H1 (cell line): Measurements from ENCODE around the gene MTG1. TPM values are rescaled to one million over a fixed set of nuclear protein-coding genes. Genes with fewer than 3 reads are reported as not detected.

ENCODE experiments used
- CTCF ChIA-PET: fragments of 300-600 bp; sonication (Branson Sonifier 250); formaldehyde crosslinking; loops from one replicate; lab custom pipeline; 2021; ENCODE audit not compliant: partially characterized antibody; lab: Charles Lee
- POLR2A ChIA-PET: fragments of 300-600 bp; sonication (Branson Sonifier 250); formaldehyde crosslinking; loops from one replicate; lab custom pipeline; 2021; ENCODE audit warnings: inconsistent platforms; ENCODE audit not compliant: partially characterized antibody; lab: Charles Lee
- DNase-seq, 2 experiments: peaks; one replicate each; pipeline versions ENCODE4 v3.0.0 to v3.0.0-alpha.2; 2010 to 2022; ENCODE audit warnings: low spot score in 2 of 2, low read depth in 1 of 2, mixed read lengths in 1 of 2
- FAIRE-seq: peaks from 2 replicates; lab custom pipeline; 2011; peaks lifted over from hg19 to GRCh38; lab: Jason Lieb, UNC
- H2AFZ ChIP-seq: 2 replicates; pipeline ENCODE4 v1.8.1; 2012; ENCODE audit warnings: low read length, inconsistent platforms
- H2AK5ac ChIP-seq: 2 replicates; pipeline ENCODE4 v1.6.1; 2013; ENCODE audit warnings: low read depth, low read length
- H2BK120ac ChIP-seq: replicated peaks from 2 replicates; pipeline ENCODE3; 2013; ENCODE audit warnings: low read depth, low read length, inconsistent platforms
- H2BK12ac ChIP-seq: 2 replicates; pipeline ENCODE4 v1.6.1; 2013; ENCODE audit warnings: low read depth, low read length
- H2BK15ac ChIP-seq: 2 replicates; pipeline ENCODE4 v1.6.1; 2013; ENCODE audit warnings: low read length
- H2BK20ac ChIP-seq: 2 replicates; pipeline ENCODE4 v1.6.1; 2013; ENCODE audit warnings: low read length
- H2BK5ac ChIP-seq: 2 replicates; pipeline ENCODE4 v1.6.1; 2013; ENCODE audit warnings: low read depth, low read length
- H3K14ac ChIP-seq: 2 replicates; pipeline ENCODE4 v1.6.1; 2013; ENCODE audit warnings: inconsistent platforms; ENCODE audit not compliant: insufficient read length
- H3K18ac ChIP-seq: 2 replicates; pipeline ENCODE4 v1.6.1; 2013; ENCODE audit warnings: low read length; ENCODE audit errors: extremely low read depth
- H3K23ac ChIP-seq: 2 replicates; pipeline ENCODE4 v1.6.1; 2013; ENCODE audit warnings: inconsistent platforms; ENCODE audit not compliant: insufficient read length
- H3K23me2 ChIP-seq: 2 replicates; pipeline ENCODE4 v1.6.1; 2013; ENCODE audit warnings: low read depth, low read length
- H3K27ac ChIP-seq: 2 replicates; pipeline ENCODE4 v1.6.1; 2011; ENCODE audit warnings: low read depth, low read length, inconsistent platforms
- H3K27me3 ChIP-seq, 4 experiments: replicated peaks in 1 of 4; 1 replicate in 1 of 4; 2 replicates in 3 of 4; pipeline versions ENCODE4 v1.6.1 to v1.8.1; 2011 to 2013; ENCODE audit warnings: low read length in 3 of 4, mild to moderate bottlenecking in 3 of 4, inconsistent platforms in 2 of 4, mixed read lengths in 2 of 4, moderate library complexity in 1 of 4; ENCODE audit not compliant: control insufficient read depth in 3 of 4, insufficient read depth in 3 of 4; ENCODE audit errors: extremely low read depth in 1 of 4
- H3K36me3 ChIP-seq, 4 experiments: 2 replicates each; pipeline versions ENCODE4 v1.6.1 to v1.8.1; 2011 to 2013; ENCODE audit warnings: mild to moderate bottlenecking in 4 of 4, low read length in 3 of 4, moderate library complexity in 2 of 4, control low read depth in 1 of 4, inconsistent platforms in 1 of 4; ENCODE audit not compliant: insufficient read depth in 4 of 4, control insufficient read depth in 2 of 4
- H3K4ac ChIP-seq: replicated peaks from 2 replicates; pipeline ENCODE3; 2013; ENCODE audit warnings: low read length, low read depth, mixed read lengths, inconsistent platforms; ENCODE audit not compliant: insufficient read length
- H3K4me1 ChIP-seq, 4 experiments: replicated peaks in 1 of 4; 1 replicate in 1 of 4; 2 replicates in 3 of 4; pipeline versions ENCODE4 v1.6.1 to v1.8.1; 2011 to 2013; ENCODE audit warnings: low read length in 3 of 4, inconsistent platforms in 2 of 4, mixed read lengths in 1 of 4; ENCODE audit not compliant: insufficient read depth in 4 of 4, control insufficient read depth in 3 of 4
- H3K4me2 ChIP-seq, 2 experiments: 2 replicates each; pipeline versions ENCODE4 v1.6.1 to v1.8.1; 2011 to 2013; ENCODE audit warnings: low read depth in 2 of 2, low read length in 2 of 2, control low read depth in 1 of 2, inconsistent platforms in 1 of 2, mild to moderate bottlenecking in 1 of 2; ENCODE audit not compliant: insufficient read depth in 1 of 2
- H3K4me3 ChIP-seq, 4 experiments: fragments of 200-600, 300-600 bp in 1 of 4; sonication (generic), shearing (Covaris generic), sonication (Bioruptor Twin) in 1 of 4; 2 replicates each; pipeline versions ENCODE4 v1.5.1 to v1.8.1; 2011 to 2016; ENCODE audit warnings: low read length in 4 of 4, low read depth in 3 of 4, control low read depth in 2 of 4, inconsistent platforms in 2 of 4, mild to moderate bottlenecking in 2 of 4, mixed read lengths in 1 of 4, moderate library complexity in 1 of 4; ENCODE audit not compliant: insufficient read depth in 2 of 4; ENCODE audit errors: extremely low read depth in 1 of 4
- H3K56ac ChIP-seq: replicated peaks from 2 replicates; pipeline ENCODE3; 2013; ENCODE audit warnings: low read depth, mild to moderate bottlenecking, mixed read lengths, low read length, inconsistent platforms; ENCODE audit not compliant: insufficient read length
- H3K79me1 ChIP-seq: 2 replicates; pipeline ENCODE4 v1.6.1; 2013; ENCODE audit warnings: low read depth, low read length, control low read depth
- H3K79me2 ChIP-seq, 2 experiments: 2 replicates each; pipeline versions ENCODE4 v1.6.1 to v1.8.1; 2012 to 2013; ENCODE audit warnings: low read length in 2 of 2, mild to moderate bottlenecking in 2 of 2, inconsistent platforms in 1 of 2; ENCODE audit not compliant: insufficient read depth in 2 of 2, control insufficient read depth in 1 of 2
- H3K9ac ChIP-seq, 4 experiments: replicated peaks in 1 of 4; 1 replicate in 1 of 4; 2 replicates in 3 of 4; pipeline versions ENCODE4 v1.6.1 to v1.8.1; 2011 to 2013; ENCODE audit warnings: low read depth in 3 of 4, low read length in 3 of 4, control low read depth in 2 of 4, mild to moderate bottlenecking in 2 of 4, moderate library complexity in 2 of 4, inconsistent platforms in 1 of 4; ENCODE audit errors: extremely low read depth in 1 of 4
- H3K9me3 ChIP-seq, 2 experiments: 2 replicates each; pipeline versions ENCODE4 v1.6.1 to v1.8.1; 2012 to 2013; ENCODE audit warnings: mild to moderate bottlenecking in 2 of 2, moderate library complexity in 2 of 2, control low read depth in 1 of 2, inconsistent platforms in 1 of 2, low read depth in 1 of 2, low read length in 1 of 2, mixed read lengths in 1 of 2; ENCODE audit not compliant: insufficient read depth in 2 of 2
- H4K20me1 ChIP-seq, 2 experiments: replicated peaks in 1 of 2; 2 replicates each; pipeline versions ENCODE3 to v1.8.1; 2011 to 2013; ENCODE audit warnings: inconsistent platforms in 2 of 2, low read length in 2 of 2, mild to moderate bottlenecking in 1 of 2; ENCODE audit not compliant: insufficient read depth in 2 of 2, control insufficient read depth in 1 of 2
- H4K5ac ChIP-seq: 2 replicates; pipeline ENCODE4 v1.6.1; 2013; ENCODE audit warnings: low read length, low read depth, mixed read lengths, inconsistent platforms; ENCODE audit not compliant: insufficient read length
- H4K8ac ChIP-seq: 2 replicates; pipeline ENCODE4 v1.8.0; 2013; ENCODE audit warnings: mild to moderate bottlenecking, moderate library complexity, low read length, inconsistent platforms; ENCODE audit not compliant: insufficient read depth; ENCODE audit errors: extremely low read depth
- H4K91ac ChIP-seq: replicated peaks from 2 replicates; pipeline ENCODE3; 2013; ENCODE audit warnings: low read length, mixed read lengths, inconsistent platforms; ENCODE audit not compliant: insufficient read length
- E2F6 ChIP-seq: IDR thresholded peaks from 2 replicates; pipeline ENCODE4 v1.6.1; 2012; ENCODE audit warnings: inconsistent platforms
- NRF1 ChIP-seq: IDR thresholded peaks from 2 replicates; pipeline ENCODE4 v1.6.1; 2011; ENCODE audit warnings: mild to moderate bottlenecking, low read depth, low read length, improper control_type of control experiment
- POLR2A ChIP-seq, 2 experiments: IDR thresholded peaks; 1 replicate in 1 of 2; 2 replicates in 1 of 2; pipeline ENCODE4 v1.6.1; 2011; ENCODE audit warnings: low read depth in 2 of 2, low read length in 2 of 2, mild to moderate bottlenecking in 2 of 2; ENCODE audit errors: control extremely low read depth in 1 of 2
- RXRA ChIP-seq: IDR thresholded peaks from 2 replicates; pipeline ENCODE4 v1.6.1; 2011; ENCODE audit warnings: low read depth, mild to moderate bottlenecking, low read length, moderate library complexity; ENCODE audit not compliant: insufficient read depth
- TAF7 ChIP-seq: optimal IDR thresholded peaks from 2 replicates; pipeline ENCODE3; 2011; ENCODE audit warnings: low read depth, mild to moderate bottlenecking, inconsistent platforms, low read length, moderate library complexity, borderline replicate concordance
- WGBS, 2 experiments: shearing (Covaris generic) in 1 of 2; methylation state at CpG; one replicate each; pipeline versions ENCODE4 v1.1.6 to v1.1.7; 2013 to 2015; ENCODE audit warnings: low lambda C conversion rate in 2 of 2, mixed read lengths in 2 of 2, inconsistent platforms in 1 of 2, low coverage in 1 of 2, missing lambda C conversion rate in 1 of 2; ENCODE audit not compliant: insufficient replicate concordance in 2 of 2, insufficient coverage in 1 of 2, insufficient read length in 1 of 2; ENCODE audit errors: extremely low coverage in 1 of 2, missing lambda C conversion rate in 1 of 2; 5-methylcytosine and 5-hydroxymethylcytosine counted together
- polyA plus RNA-seq, 7 experiments: library from polyadenylated mRNA; depleted of rRNA in 3 of 7; stranded (reverse) in 5 of 7; unstranded in 2 of 7; fragments of >200 nt in 5 of 7; fragments of 200-250 nt in 2 of 7; gene quantifications; 1 replicate in 5 of 7; 2 replicates in 1 of 7; 4 replicates in 1 of 7; pipeline versions ENCODE4 v1.2.1 to v1.2.3, GENCODE V29; 2011 to 2013; ENCODE audit warnings: missing spikeins in 2 of 7, mixed read lengths in 2 of 7
- total RNA-seq: library from RNA; stranded (reverse); fragmentation: NEBNext Ultra II Directional; extraction: Animal tissue kit (Norgen Biotek cat#: 25700); gene quantifications from 2 replicates; pipeline ENCODE4 v1.2.1, GENCODE V29; 2021
- TF ChIP-seq, protein P1 (sequence below): IDR thresholded peaks from 2 replicates; pipeline ENCODE4 v1.6.1; 2012; ENCODE audit warnings: inconsistent platforms

The MTG1 gene
- total and polyA plus RNA-seq, 2 of the 8 experiments (the other 6 are each of a cell fraction or from before 2014, with no cell fraction given), result 56.6 to 81.6 TPM

GRCh38 chr10:133353988-133354605 lies 39.9 kb upstream of the MTG1 start:
- H2AFZ ChIP-seq, result no peak overlapping the region
- peak overlapping the region; percentile 23; the same call in 1 of the 2 replicates for H4K8ac ChIP-seq
- H2BK5ac ChIP-seq, result no peak overlapping the region
- no peak overlapping the region for H2BK120ac ChIP-seq
- H3K9me3 ChIP-seq, result no peaks in the 10 kb centered on the region
- peaks cover 0 to 15% (median 5%) of the 10 kb centered on the region in 4 experiments; a peak in 4 of 7 replicates for H3K4me1 ChIP-seq
- peaks cover 7% of the 10 kb centered on the region; the same call in 1 of the 2 replicates for H3K23me2 ChIP-seq
- H2BK20ac ChIP-seq, result no peak overlapping the region
- no peak overlapping the region for H3K4me3 ChIP-seq
- no peak for TF ChIP-seq E2F6
- TF ChIP-seq NRF1, result no peak
- TF ChIP-seq, protein P1, sequence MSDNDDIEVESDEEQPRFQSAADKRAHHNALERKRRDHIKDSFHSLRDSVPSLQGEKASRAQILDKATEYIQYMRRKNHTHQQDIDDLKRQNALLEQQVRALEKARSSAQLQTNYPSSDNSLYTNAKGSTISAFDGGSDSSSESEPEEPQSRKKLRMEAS, result no peak
- TF ChIP-seq POLR2A (IDR thresholded peaks at IDR 0.05; ENCODE audit: control extremely low read depth in 1 of 2, low read depth in 2 of 2, low read length in 2 of 2), result no peak
- no peak for TF ChIP-seq TAF7
- no peak for TF ChIP-seq RXRA
- H3K9ac ChIP-seq, result no peak overlapping the region
- no peak overlapping the region for H2BK12ac ChIP-seq
- H3K27me3 ChIP-seq, result peaks cover 0 to 5% (median 0%) of the 10 kb centered on the region in 4 experiments; a peak in 3 of 7 replicates
- no peak overlapping the region for H4K91ac ChIP-seq
- no peaks in the 10 kb centered on the region; the same call in 1 of the 2 replicates for H3K79me1 ChIP-seq
- H3K4ac ChIP-seq, result no peak overlapping the region
- H3K79me2 ChIP-seq, result no peaks in the 10 kb centered on the region
- H4K20me1 ChIP-seq, result peaks cover 7 to 21% of the 10 kb centered on the region in 2 experiments
- no peak overlapping the region for H2BK15ac ChIP-seq
- ChIA-PET CTCF (interaction anchor here (1.0 to 4.9 kb wide), 5 partner anchors 9 to 46 kb away, joined by 4 to 57 read pairs (median 7); no protein-coding TSS in a partner anchor), POLR2A (interaction anchor here (1.0 to 1.9 kb wide), 6 partner anchors 11 to 67 kb away, joined by 3 to 7 read pairs (median 4); partner anchors contain the start of gene CALY)
- no peak for FAIRE-seq
- H3K56ac ChIP-seq, result no peak overlapping the region
- H3K36me3 ChIP-seq, result no peaks in the 10 kb centered on the region; a peak in 2 of 8 replicates
- DNase-seq, result no peak
- H3K14ac ChIP-seq, result no peak overlapping the region
- H3K23ac ChIP-seq, result no peak overlapping the region
- no peak overlapping the region for H4K5ac ChIP-seq
- no peak overlapping the region for H3K27ac ChIP-seq
- H3K4me2 ChIP-seq, result no peak overlapping the region
- 86% methylated on average over 15 of the region's 16 CpGs; no CpG with 5 or more reads in 1 of the 2 experiments for WGBS, 2 experiments
- H3K18ac ChIP-seq, result no peak overlapping the region
- no peak overlapping the region for H2AK5ac ChIP-seq
